ENCODE data around the gene EARS2. TPM values are rescaled to one million over a fixed set of nuclear protein-coding genes. Genes with fewer than 3 reads are reported as not detected.

EARS2 gene
- total RNA-seq, 1 experiment from 2014 or later = 50.1 TPM

DNA sequence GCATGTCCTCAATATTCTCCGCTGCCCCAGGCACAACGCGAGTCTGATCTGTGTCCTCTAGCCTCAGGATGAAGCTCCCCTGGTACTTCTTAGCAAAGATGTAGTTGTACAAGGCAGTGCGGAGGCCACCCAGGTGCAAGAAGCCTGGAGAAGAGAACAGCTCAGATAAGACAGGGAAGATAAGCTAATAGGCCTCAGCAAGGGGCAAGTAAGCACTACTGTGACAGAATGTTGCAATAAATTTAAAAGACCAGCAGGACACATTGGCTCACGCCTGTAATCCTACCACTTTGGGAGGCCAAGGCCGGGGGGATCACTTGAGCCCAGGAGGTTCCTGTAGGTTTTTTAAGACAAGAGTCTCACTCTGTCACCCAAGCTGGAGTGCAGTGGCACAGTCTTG, 5.0 kb downstream of the EARS2 start:
- no peaks in the 10 kb centered on the region; the same call in 1 of the 2 replicates for H3K4me1 ChIP-seq (ENCODE audit: insufficient read depth, low read length)
- H3K9ac ChIP-seq (ENCODE audit: extremely low read depth, insufficient read length, low read length) = no peak overlapping the region
- no peak overlapping the region for H3K23ac ChIP-seq (ENCODE audit: insufficient read length, low read depth, low read length)
- H2AK5ac ChIP-seq (ENCODE audit: insufficient read length, low read length) = no peak overlapping the region
- H3K4me3 Mint-ChIP-seq = no peak overlapping the region
- H3K23me2 ChIP-seq (ENCODE audit: insufficient read length, low read depth, low read length, poor library complexity, severe bottlenecking) = no peaks in the 10 kb centered on the region
- H3K56ac ChIP-seq (ENCODE audit: insufficient read length, low read depth, low read length) = no peak overlapping the region
- no peaks in the 10 kb centered on the region for H3K27me3 Mint-ChIP-seq (ENCODE audit: low read depth)
- H4K20me1 ChIP-seq (ENCODE audit: control insufficient read depth, insufficient read depth, insufficient read length) = no peaks in the 10 kb centered on the region
- no peak overlapping the region for H3K4me2 ChIP-seq (ENCODE audit: insufficient read depth, insufficient read length, low read length)
- H4K91ac ChIP-seq (ENCODE audit: insufficient read length, low read depth, low read length) = no peak overlapping the region
- no peaks in the 10 kb centered on the region for H3K27me3 ChIP-seq (ENCODE audit: insufficient read depth, low read length)
- H3K4me1 Mint-ChIP-seq = peaks cover 0 to 9% of the 10 kb centered on the region in 2 experiments; a peak in 3 of 4 replicates
- peaks cover 21 to 65% (median 46%) of the 10 kb centered on the region in 3 experiments; a peak in 6 of 7 replicates for H3K36me3 Mint-ChIP-seq (ENCODE audit: insufficient read depth in 1 of 3, low read depth in 3 of 3)
- H3K18ac ChIP-seq (ENCODE audit: insufficient read length, low read depth, low read length) = no peak overlapping the region
- H4K8ac ChIP-seq (replicated peaks; ENCODE audit: insufficient read length, low read depth, low read length) = no peak overlapping the region
- H3K27ac Mint-ChIP-seq = peak overlapping the region in 1 of 3 experiments; percentile 64; a peak in 1 of 7 replicates
- no peak overlapping the region for H2BK120ac ChIP-seq (ENCODE audit: low read depth, low read length, poor library complexity, severe bottlenecking)
- no peak overlapping the region for H3T11ph ChIP-seq (ENCODE audit: low read length)
- no peaks in the 10 kb centered on the region for H3K79me1 ChIP-seq (ENCODE audit: insufficient read depth, low read depth, low read length, poor library complexity, severe bottlenecking)
- no peak overlapping the region for H2BK12ac ChIP-seq (ENCODE audit: insufficient read length, low read depth, low read length)
- no peak overlapping the region for H3K27ac ChIP-seq (ENCODE audit: insufficient read length, low read depth, low read length)
- no peak overlapping the region for H3K14ac ChIP-seq (ENCODE audit: insufficient read depth, low read length)
- WGBS (ENCODE audit: extremely low coverage, insufficient read length, low lambda C conversion rate) = no CpG with 5 or more reads among the region's 6 CpGs
- no peak overlapping the region for H2BK15ac ChIP-seq (ENCODE audit: low read depth, low read length)
- TF ChIP-seq, protein P1, sequence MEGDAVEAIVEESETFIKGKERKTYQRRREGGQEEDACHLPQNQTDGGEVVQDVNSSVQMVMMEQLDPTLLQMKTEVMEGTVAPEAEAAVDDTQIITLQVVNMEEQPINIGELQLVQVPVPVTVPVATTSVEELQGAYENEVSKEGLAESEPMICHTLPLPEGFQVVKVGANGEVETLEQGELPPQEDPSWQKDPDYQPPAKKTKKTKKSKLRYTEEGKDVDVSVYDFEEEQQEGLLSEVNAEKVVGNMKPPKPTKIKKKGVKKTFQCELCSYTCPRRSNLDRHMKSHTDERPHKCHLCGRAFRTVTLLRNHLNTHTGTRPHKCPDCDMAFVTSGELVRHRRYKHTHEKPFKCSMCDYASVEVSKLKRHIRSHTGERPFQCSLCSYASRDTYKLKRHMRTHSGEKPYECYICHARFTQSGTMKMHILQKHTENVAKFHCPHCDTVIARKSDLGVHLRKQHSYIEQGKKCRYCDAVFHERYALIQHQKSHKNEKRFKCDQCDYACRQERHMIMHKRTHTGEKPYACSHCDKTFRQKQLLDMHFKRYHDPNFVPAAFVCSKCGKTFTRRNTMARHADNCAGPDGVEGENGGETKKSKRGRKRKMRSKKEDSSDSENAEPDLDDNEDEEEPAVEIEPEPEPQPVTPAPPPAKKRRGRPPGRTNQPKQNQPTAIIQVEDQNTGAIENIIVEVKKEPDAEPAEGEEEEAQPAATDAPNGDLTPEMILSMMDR (conservative IDR thresholded peaks at IDR 0.05) = no peak
- no peak overlapping the region for H2BK5ac ChIP-seq (ENCODE audit: insufficient read length, low read length)
- no peaks in the 10 kb centered on the region for H3K79me2 ChIP-seq (ENCODE audit: insufficient read depth, low read length)
- H3K4ac ChIP-seq (ENCODE audit: low read depth, low read length) = no peak overlapping the region
- H3K9me3 Mint-ChIP-seq = no peaks in the 10 kb centered on the region
- no peak for DNase-seq
- H2BK20ac ChIP-seq (ENCODE audit: low read depth, low read length, poor library complexity, severe bottlenecking) = no peak overlapping the region
- no peak overlapping the region for H2AFZ ChIP-seq (ENCODE audit: low read length)
- H4K5ac ChIP-seq (ENCODE audit: insufficient read length, low read depth, low read length) = no peak overlapping the region
- H3K9me3 ChIP-seq (ENCODE audit: control insufficient read depth, low read depth, low read length) = no peaks in the 10 kb centered on the region

All from H9 (cell line).